Measurements from ENCODE around the gene ERF. TPM values are rescaled to one million over a fixed set of nuclear protein-coding genes. Genes with fewer than 3 reads are reported as not detected.

Gene ERF
- total and polyA plus RNA-seq, 2 of the 8 experiments (the other 6 are each of a cell fraction or from before 2014, with no cell fraction given) = 43.7 to 62.7 TPM

- POLR2A ChIA-PET (ENCODE audit: partially characterized antibody) = interaction anchor here (0.6 to 6.5 kb wide), 16 partner anchors 8 to 206 kb away, joined by 3 to 68 read pairs (median 4); partner anchors contain the start of genes CIC, ERF, PAFAH1B3 and PRR19
- H3K56ac ChIP-seq (replicated peaks; ENCODE audit: insufficient read length, low read depth, low read length) = no peak overlapping the region
- no peak for FAIRE-seq
Measured at GRCh38 chr19:42281827-42282762, 27.2 kb upstream of the ERF start.

More at GRCh38 chr19:42281827-42282762, 27.2 kb upstream of the ERF start:
- H3K23ac ChIP-seq (ENCODE audit: insufficient read length) = no peak overlapping the region
- H4K20me1 ChIP-seq (replicated peaks in 1 of 2; ENCODE audit: control insufficient read depth in 1 of 2, insufficient read depth in 2 of 2, low read length in 2 of 2) = peaks cover 3 to 14% of the 10 kb centered on the region in 2 experiments
- no peak overlapping the region; the same call in 1 of the 2 replicates for H2AK5ac ChIP-seq (ENCODE audit: low read depth, low read length)
- peak overlapping the region; percentile 61 for H2BK15ac ChIP-seq (ENCODE audit: low read length)
- CTCF ChIA-PET (ENCODE audit: partially characterized antibody) = interaction anchor here (0.5 to 7.4 kb wide), 10 partner anchors 8 to 173 kb away, joined by 3 to 260 read pairs (median 4); partner anchors contain the start of gene GSK3A
- H3K9me3 ChIP-seq (ENCODE audit: insufficient read depth in 2 of 2, low read depth in 1 of 2, low read length in 1 of 2) = no peaks in the 10 kb centered on the region
- H3K4me1 ChIP-seq (replicated peaks in 1 of 4; ENCODE audit: control insufficient read depth in 3 of 4, insufficient read depth in 4 of 4, low read length in 3 of 4) = peaks cover 9 to 46% (median 29%) of the 10 kb centered on the region in 4 experiments
- H3K79me1 ChIP-seq (ENCODE audit: low read depth, low read length) = peaks cover 21% of the 10 kb centered on the region
- peak overlapping the region; percentile 81 for H4K91ac ChIP-seq (replicated peaks; ENCODE audit: insufficient read length, low read length)
- peak overlapping the region; percentile 69; the same call in 1 of the 2 replicates for H2BK12ac ChIP-seq (ENCODE audit: low read depth, low read length)
- peak overlapping the region; percentile 14 to 81 (median 52); a peak in 5 of 8 replicates for H3K4me3 ChIP-seq (ENCODE audit: extremely low read depth in 1 of 4, insufficient read depth in 2 of 4, low read depth in 3 of 4, low read length in 4 of 4)
- no peak overlapping the region for H3K14ac ChIP-seq (ENCODE audit: insufficient read length)
- peaks cover 0 to 4% (median 2%) of the 10 kb centered on the region in 4 experiments; a peak in 3 of 8 replicates for H3K36me3 ChIP-seq (ENCODE audit: control insufficient read depth in 2 of 4, insufficient read depth in 4 of 4, low read length in 3 of 4)
- H2BK20ac ChIP-seq (ENCODE audit: low read length) = peak overlapping the region; percentile 74
- H3K4me2 ChIP-seq (ENCODE audit: insufficient read depth in 1 of 2, low read depth in 2 of 2, low read length in 2 of 2) = peak overlapping the region; percentile 81 to 96
- peak overlapping the region; percentile 30 for H2BK120ac ChIP-seq (replicated peaks; ENCODE audit: low read depth, low read length)
- DNase-seq (ENCODE audit: low read depth in 1 of 2, low spot score in 2 of 2) = peak in 1 of 2 experiments; percentile 68
- 31% methylated on average over 7 of the region's 7 CpGs; no CpG with 5 or more reads in 1 of the 2 experiments for WGBS, 2 experiments (ENCODE audit: extremely low coverage in 1 of 2, insufficient coverage in 1 of 2, insufficient read length in 1 of 2, insufficient replicate concordance in 2 of 2, low coverage in 1 of 2, low lambda C conversion rate in 2 of 2, missing lambda C conversion rate in 1 of 2)
- H2AFZ ChIP-seq (ENCODE audit: low read length) = no peak overlapping the region
- no peaks in the 10 kb centered on the region for H3K27me3 ChIP-seq (replicated peaks in 1 of 4; ENCODE audit: control insufficient read depth in 3 of 4, extremely low read depth in 1 of 4, insufficient read depth in 3 of 4, low read length in 3 of 4)
- peaks cover 30% of the 10 kb centered on the region for H3K23me2 ChIP-seq (ENCODE audit: low read depth, low read length)
- no peak overlapping the region for H4K8ac ChIP-seq (ENCODE audit: extremely low read depth, insufficient read depth, low read length)
- H2BK5ac ChIP-seq (ENCODE audit: low read depth, low read length) = peak overlapping the region; percentile 89; the same call in 1 of the 2 replicates
- TF ChIP-seq GTF2F1 (IDR thresholded peaks at IDR 0.05; ENCODE audit: borderline replicate concordance, low read depth, low read length) (no peak), JUN (IDR thresholded peaks at IDR 0.05; ENCODE audit: low read depth, low read length) (0 out of 2 replicates have a peak, but pooled peaks have one; percentile 46), BACH1 (IDR thresholded peaks at IDR 0.05; ENCODE audit: low read length) (0 out of 2 replicates have a peak, but pooled peaks have one; percentile 3), TAF7 (optimal IDR thresholded peaks at IDR 0.05; ENCODE audit: borderline replicate concordance, low read depth, low read length) (peak; percentile 34), JUND (IDR thresholded peaks at IDR 0.05; ENCODE audit: low read length) (peak; percentile 96)
- H4K5ac ChIP-seq (ENCODE audit: insufficient read length, low read depth, low read length) = peak overlapping the region; percentile 7
- H3K4ac ChIP-seq (replicated peaks; ENCODE audit: insufficient read length, low read depth, low read length) = peak overlapping the region; percentile 17
- H3K9ac ChIP-seq (replicated peaks in 1 of 4; ENCODE audit: extremely low read depth in 1 of 4, low read depth in 3 of 4, low read length in 3 of 4) = no peak overlapping the region; a peak in 1 of 7 replicates
- H3K27ac ChIP-seq (ENCODE audit: low read depth, low read length) = 0 out of 2 replicates have a peak overlapping the region, but pooled peaks have one; percentile 14
- H3K79me2 ChIP-seq (ENCODE audit: control insufficient read depth in 1 of 2, insufficient read depth in 2 of 2, low read length in 2 of 2) = peaks cover 0 to 22% of the 10 kb centered on the region in 2 experiments; a peak in 2 of 4 replicates
- peak overlapping the region; percentile 88 for H3K18ac ChIP-seq (ENCODE audit: extremely low read depth, low read length)
